ENCODE measurements around the gene ANKRD16. TPM values are rescaled to one million over a fixed set of nuclear protein-coding genes. Genes with fewer than 3 reads are reported as not detected.

Gene ANKRD16
- total and polyA plus RNA-seq, 2 of the 13 experiments (the other 11 are each of a cell fraction or from before 2014, with no cell fraction given) = 8.0 to 11.4 TPM

GRCh38 chr10:5835446-5836095 lies 54.1 kb downstream of the ANKRD16 start (continued):
- TF ChIP-seq KDM2A (CRISPR knock-in tag; IDR thresholded peaks at IDR 0.05; ENCODE audit: borderline replicate concordance, low read depth) = 0 out of 2 replicates have a peak, but pooled peaks have one; percentile 14
- no peak for TF ChIP-seq ZNF569 (CRISPR knock-in tag; IDR thresholded peaks at IDR 0.05; ENCODE audit: borderline replicate concordance)
- no peak for TF ChIP-seq ZNF362 (CRISPR knock-in tag; IDR thresholded peaks at IDR 0.05; ENCODE audit: borderline replicate concordance)
- 0 out of 2 replicates have a peak, but pooled peaks have one; percentile 10 for TF ChIP-seq SAP130 (CRISPR knock-in tag; IDR thresholded peaks at IDR 0.05; ENCODE audit: low read depth)
- no peak for TF ChIP-seq XBP1 (CRISPR knock-in tag; IDR thresholded peaks at IDR 0.05)
- TF ChIP-seq JDP2 (CRISPR knock-in tag; IDR thresholded peaks at IDR 0.05; ENCODE audit: borderline replicate concordance) = no peak
- TF ChIP-seq ZNF34 (CRISPR knock-in tag; IDR thresholded peaks at IDR 0.05; ENCODE audit: borderline replicate concordance) = no peak

GRCh38 chr10:5833814-5834213 lies 55.9 kb downstream of the ANKRD16 start:
- ChIA-PET CTCF (ENCODE audit: low intra/inter-chr PET ratio, low total read pairs) (no interaction called here), POLR2A (interaction anchor here (1.3 kb wide), 1 partner anchor 20 kb away, joined by 3 read pairs; the partner anchor contains the start of gene GDI2)
- Histone ChIP-seq H3K27me3 (ENCODE audit: control insufficient read depth in 1 of 2, insufficient read depth in 2 of 2, low read length in 2 of 2) (peaks cover 2 to 9% of the 10 kb centered on the region in 2 experiments; a peak in 2 of 5 replicates), H3K4me2 (ENCODE audit: low read depth, low read length) (peak overlapping the region; percentile 36), H2AFZ (ENCODE audit: low read length) (no peak overlapping the region), H3K79me2 (ENCODE audit: insufficient read depth, low read length) (no peaks in the 10 kb centered on the region), H4K20me1 (ENCODE audit: insufficient read depth, low read length) (no peaks in the 10 kb centered on the region), H3K9me3 (ENCODE audit: low read length) (no peaks in the 10 kb centered on the region), H3K9ac (ENCODE audit: insufficient read depth, low read depth, low read length) (no peak overlapping the region), H3K4me1 (ENCODE audit: insufficient read depth, low read length) (peaks cover 74% of the 10 kb centered on the region), H3K4me3 (replicated peaks in 1 of 3; ENCODE audit: insufficient read depth in 1 of 3, low read depth in 2 of 3, low read length in 3 of 3) (peak overlapping the region in 2 of 3 experiments; percentile 32 to 33; a peak in 2 of 6 replicates), H3K36me3 (replicated peaks in 1 of 2; ENCODE audit: control insufficient read depth in 1 of 2, insufficient read depth in 2 of 2, low read length in 2 of 2) (no peaks in the 10 kb centered on the region), H3K27ac (ENCODE audit: extremely low read length, insufficient read depth, low read length) (no peak overlapping the region)
- intact Hi-C loops (cut with micrococcal nuclease; ENCODE audit: unreplicated experiment) (no loop called here), in situ Hi-C loops (cut with HindIII; ENCODE audit: extremely low pct_ligation_motif_present, low pct_unique_long_range_greater_than_20kb) (no loop called here)
- BruUV-seq (replicated peaks) = no TSS peak
- no peak for FAIRE-seq
- no peak for DNase-seq (ENCODE audit: low spot score)
- no peak for ATAC-seq
- WGBS (ENCODE audit: low lambda C conversion rate) = 30% methylated on average over 6 of the region's 6 CpGs
- TF ChIP-seq ZNF3 (CRISPR knock-in tag; IDR thresholded peaks at IDR 0.05) (no peak), PAWR (CRISPR knock-in tag; IDR thresholded peaks at IDR 0.05; ENCODE audit: borderline replicate concordance) (no peak), KMT2B (CRISPR knock-in tag; IDR thresholded peaks at IDR 0.05) (no peak), CSRNP1 (CRISPR knock-in tag; IDR thresholded peaks at IDR 0.05) (no peak), ATF7-NPFF (CRISPR knock-in tag; IDR thresholded peaks at IDR 0.05; ENCODE audit: low read depth) (no peak), MEIS1 (CRISPR knock-in tag; IDR thresholded peaks at IDR 0.05; ENCODE audit: borderline replicate concordance) (no peak), RBAK (CRISPR knock-in tag; IDR thresholded peaks at IDR 0.05) (no peak)
